GM18498 (cell line): ENCODE data around the gene HEATR1.
"Not testable (repeated sequence)": the region's sequence is repeated elsewhere in the genome, so short reads cannot be mapped to it uniquely, and the experiment has no call there.

Experiments
- ATAC-seq: cut with Tn5 transposase; IDR thresholded peaks from one replicate; pipeline ENCODE4 v1.9.1; 2021; ENCODE audit warnings: mild to moderate bottlenecking, moderate library complexity; ENCODE audit not compliant: unreplicated experiment

The HEATR1 gene

GRCh38 chr1:236589531-236589930, 14.8 kb downstream of the HEATR1 start:
- no peak for ATAC-seq

GRCh38 chr1:236581528-236581927, 22.8 kb downstream of the HEATR1 start:
- no peak for ATAC-seq

DNA sequence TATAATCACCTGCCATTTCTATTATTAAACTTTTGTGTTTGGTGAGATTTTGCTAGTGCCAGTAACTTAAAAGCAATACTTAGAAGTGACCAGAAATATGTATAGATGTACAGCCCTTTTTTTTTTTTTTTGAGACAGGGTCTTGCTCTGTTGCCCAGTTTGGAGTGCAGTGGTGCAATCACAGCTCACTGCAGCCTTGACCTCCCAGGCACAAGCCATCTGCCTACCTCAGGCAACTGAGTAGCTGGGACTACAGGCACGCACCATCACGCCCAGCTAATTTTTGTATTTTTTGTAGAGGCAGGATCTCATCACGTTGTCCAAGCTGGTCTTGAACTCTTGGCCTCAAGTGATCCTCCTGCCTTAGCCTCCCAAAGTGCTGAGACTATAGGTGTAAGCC, 23.9 kb downstream of the HEATR1 start:
- not testable (repeated sequence) for ATAC-seq

DNA sequence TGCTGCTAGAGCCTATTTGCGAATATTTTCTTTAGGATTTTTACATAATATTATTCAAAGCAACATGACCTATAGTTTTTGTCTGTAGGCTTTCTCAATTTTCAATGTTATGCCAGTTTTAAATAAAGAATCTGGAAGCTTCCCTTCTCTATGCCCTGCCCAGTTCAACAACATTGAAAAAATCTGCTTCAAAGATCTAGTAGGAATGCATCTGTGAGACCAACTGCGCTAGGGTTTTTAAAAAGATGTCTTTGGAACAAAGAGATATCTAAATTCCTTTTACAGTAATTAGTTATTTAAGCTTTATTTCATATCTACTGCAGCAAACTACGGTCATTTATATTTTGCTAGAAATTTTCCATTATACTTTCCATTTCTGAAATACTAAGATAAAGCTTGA, 25.7 kb downstream of the HEATR1 start:
- no peak for ATAC-seq

- not testable (repeated sequence) for ATAC-seq
Measured at GRCh38 chr1:236577041-236577440, 27.3 kb downstream of the HEATR1 start.

DNA sequence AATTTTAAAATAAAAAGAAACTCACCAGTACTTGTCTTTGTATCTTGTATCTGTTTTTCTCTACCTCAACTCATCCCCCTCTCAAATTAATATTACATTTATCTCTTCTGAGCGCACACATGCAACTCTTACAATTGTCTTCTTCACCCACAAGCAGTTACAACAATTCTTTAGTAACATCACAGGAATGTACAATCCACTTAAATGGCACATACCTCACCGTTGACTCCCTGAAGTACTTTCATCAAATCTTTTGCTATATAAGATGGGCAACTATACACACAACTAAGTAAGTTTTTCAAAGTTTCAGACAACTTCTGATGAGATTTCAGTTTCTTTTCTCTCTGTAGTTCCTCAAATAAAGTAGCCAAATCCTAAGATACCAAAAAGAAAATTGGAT, 28.3 kb downstream of the HEATR1 start:
- ATAC-seq = no peak

- no peak for ATAC-seq
Measured at GRCh38 chr1:236575523-236575922, 28.8 kb downstream of the HEATR1 start.

DNA sequence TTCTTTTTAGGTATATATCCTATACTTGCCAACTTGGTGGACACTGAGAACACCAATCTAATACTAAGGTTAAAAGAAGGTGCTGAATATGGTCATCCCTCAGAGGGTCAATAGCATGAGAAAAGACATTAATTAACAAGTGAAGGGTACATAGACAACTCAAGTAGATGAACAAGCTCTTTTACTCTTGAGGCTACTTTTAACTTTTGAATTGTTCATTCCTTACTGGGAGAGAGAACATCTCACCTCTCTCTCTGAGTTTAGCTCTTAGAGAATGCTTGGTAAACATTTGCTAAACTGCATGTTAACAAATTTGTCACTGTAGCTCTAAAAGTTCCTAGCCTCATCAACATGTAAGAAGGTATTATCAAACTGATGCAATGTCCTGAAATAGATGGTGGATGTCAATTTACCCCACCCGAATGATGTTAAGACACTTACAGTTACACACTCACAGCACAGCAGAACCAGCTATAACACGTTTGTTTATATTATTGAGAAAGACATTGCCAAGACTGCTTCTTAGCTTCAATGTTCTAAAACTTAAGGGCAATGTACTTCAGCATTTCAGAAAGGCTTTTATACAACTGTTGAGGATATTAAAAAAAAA, 35.9 kb downstream of the HEATR1 start:
- no peak for ATAC-seq

- no peak for ATAC-seq
Measured at GRCh38 chr1:236565530-236565929, 38.8 kb downstream of the HEATR1 start.

GRCh38 chr1:236561976-236562375, 42.3 kb downstream of the HEATR1 start:
- no peak for ATAC-seq

GRCh38 chr1:236560213-236560771, 44.0 kb downstream of the HEATR1 start:
- ATAC-seq = no peak

GRCh38 chr1:236558846-236559245, 45.5 kb downstream of the HEATR1 start:
- ATAC-seq = no peak

DNA sequence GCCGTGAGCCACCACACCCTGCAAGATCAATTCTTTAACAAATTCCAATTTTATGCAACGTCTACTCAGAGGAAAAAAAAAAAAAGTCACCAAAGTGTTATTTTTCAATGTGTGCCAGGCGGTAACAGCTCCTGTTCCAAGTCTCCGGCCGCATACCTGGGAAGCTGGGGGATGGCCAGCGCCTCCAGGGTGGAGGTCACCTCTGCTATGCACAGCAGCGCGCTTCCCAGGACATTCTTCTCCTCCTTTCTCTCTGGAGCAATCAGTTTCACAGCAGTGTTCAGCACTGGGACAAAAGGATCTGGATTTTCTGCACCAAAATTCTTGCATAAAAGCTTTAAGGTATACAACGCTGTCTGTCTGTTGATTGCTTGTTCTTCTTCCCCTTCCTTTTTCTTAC, 46.2 kb downstream of the HEATR1 start:
- ATAC-seq = no peak

GRCh38 chr1:236556606-236557005, 47.7 kb downstream of the HEATR1 start:
- no peak for ATAC-seq

DNA sequence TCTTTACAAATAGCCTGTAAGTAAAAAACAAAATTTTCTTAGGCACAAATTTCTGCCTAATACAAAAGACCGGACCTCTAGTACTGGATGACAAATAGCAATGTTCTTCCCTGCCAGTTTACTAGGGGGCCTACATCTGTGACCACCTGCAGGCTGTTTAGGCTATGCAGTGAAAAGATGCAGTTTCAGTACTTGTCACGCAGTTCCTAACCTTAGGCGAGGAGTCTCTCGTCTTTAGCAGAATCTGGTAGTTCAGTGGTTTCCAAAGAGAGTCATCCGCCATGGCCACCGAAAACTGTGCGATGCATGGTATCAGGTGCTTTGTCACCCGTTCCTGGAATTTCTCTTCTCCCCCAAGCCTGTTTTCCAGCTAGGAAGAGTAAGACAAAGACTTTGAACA, 50.9 kb downstream of the HEATR1 start:
- ATAC-seq = no peak

GRCh38 chr1:236552901-236553300, 51.4 kb downstream of the HEATR1 start:
- no peak for ATAC-seq

DNA sequence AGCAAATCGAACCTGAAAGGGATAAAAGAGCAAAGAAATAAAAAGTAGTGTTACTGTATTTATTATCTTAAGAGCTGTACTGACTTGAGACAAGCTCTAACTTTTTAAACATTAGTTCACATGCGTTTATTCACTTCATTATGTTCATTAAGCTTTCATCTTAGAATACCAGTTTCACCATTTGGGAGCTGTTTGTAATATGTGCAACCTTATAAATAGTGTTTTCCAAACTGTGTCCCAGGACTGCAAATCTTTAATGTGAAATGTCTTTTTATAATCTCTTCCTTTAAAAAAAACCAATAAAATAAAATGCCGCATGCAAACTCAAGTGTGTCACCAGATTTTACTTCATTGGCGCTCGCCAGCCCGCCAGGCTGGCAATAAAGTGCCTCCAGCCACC, 52.2 kb downstream of the HEATR1 start:
- ATAC-seq = no peak

DNA sequence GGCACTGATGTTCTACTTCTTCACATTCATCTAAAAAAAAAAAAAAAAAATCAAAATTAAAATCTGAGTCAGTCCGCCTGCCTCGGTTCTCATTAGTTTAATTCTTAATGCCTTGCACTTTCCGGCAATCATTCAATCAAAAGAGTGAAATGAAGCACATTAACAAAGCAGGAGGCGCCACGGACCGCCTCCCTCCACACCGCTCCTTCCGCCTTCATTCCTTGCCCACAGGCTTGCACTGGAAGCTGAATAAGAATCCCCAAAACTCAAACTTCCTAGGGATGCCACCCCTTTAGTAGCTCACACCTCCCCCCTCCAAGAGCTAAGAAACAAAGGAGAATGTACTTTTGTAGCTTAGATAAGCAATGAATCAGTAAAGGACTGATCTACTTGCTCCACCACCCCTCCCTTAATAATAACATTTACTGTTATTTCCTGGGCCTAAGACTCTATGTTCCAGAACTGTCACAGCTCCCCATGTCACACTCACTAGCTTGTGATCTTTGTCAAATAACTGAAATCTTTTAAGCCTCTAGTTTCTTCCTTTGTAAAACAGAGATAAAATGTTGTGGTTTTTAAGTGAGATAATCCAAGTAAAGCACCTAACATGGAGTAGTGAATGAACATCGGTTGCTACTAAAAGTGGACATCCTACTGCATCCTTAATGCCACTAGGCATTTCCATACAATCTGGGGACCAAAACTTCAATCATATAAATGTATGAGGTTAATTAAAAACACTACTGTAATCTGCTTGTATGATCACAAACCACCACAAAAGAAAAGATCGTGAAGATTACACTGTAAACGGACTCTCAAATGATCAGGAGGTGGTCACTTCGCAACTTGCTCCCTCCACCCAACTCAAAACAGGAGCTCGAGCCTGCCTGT, 53.1 kb downstream of the HEATR1 start:
- ATAC-seq = no peak

- ATAC-seq = no peak
Measured at GRCh38 chr1:236548452-236548851, 55.9 kb downstream of the HEATR1 start.

- no peak for ATAC-seq
Measured at GRCh38 chr1:236545621-236546169, 58.6 kb downstream of the HEATR1 start.

DNA sequence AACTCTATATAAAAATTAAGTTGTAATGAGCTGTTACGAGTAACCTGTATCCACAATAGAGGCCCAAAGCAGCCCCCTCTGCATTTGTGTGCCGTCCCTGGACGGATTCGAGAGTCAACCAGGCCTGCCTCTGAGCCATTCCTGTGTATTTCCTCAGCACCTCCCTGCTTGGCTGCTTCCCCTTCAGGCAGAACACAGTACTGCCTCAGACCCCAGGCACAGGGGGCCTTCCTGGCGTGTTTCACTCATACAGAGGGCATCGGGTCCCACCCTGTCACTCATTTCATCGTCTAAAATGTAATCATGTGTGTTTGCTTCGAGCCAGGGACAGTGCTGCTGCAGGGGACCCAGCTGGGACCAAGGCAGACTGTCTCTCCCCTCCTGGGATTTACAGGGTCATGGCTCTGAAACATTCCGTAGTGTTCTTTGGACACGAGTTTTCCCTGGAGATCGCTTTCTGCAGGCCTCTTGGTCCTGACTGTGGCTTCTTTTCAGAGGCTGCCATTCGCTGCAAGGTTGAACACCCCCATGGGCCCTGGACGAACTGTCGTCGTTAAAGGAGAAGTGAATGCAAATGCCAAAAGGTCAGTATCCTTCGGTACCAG, 61.1 kb downstream of the HEATR1 start:
- ATAC-seq = no peak
